GM19023 (cell line): ENCODE results near the gene IPO11.
"Not testable (repeated sequence)": the region's sequence is repeated elsewhere in the genome, so short reads cannot be mapped to it uniquely, and the experiment has no call there.

Experiments
- ATAC-seq: cut with Tn5 transposase; IDR thresholded peaks from one replicate; pipeline ENCODE4 v1.9.1; 2021; ENCODE audit warnings: mild to moderate bottlenecking, moderate library complexity; ENCODE audit not compliant: unreplicated experiment

Gene IPO11

DNA sequence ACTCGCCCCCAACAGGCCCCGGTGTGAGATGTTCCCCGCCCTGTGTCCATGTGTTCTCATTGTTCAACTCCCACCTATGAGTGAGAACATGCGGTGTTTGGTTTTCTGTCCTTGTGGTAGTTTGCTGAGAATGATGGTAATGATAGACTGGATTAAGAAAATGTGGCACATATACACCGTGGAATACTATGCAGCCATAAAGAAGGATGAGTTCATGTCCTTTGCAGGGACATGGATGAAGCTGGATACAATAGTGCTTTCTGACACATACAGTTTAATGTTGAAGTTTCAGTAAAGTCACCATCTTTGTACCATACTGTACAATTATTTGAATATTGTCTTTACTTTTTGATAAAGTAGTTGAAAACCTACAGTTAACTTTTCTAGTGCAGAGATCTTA lies 96.2 kb downstream of the IPO11 start:
- ATAC-seq: not testable (repeated sequence)

GRCh38 chr5:62509806-62510205 lies 97.2 kb downstream of the IPO11 start:
- no peak for ATAC-seq

- not testable (repeated sequence) for ATAC-seq
Observed at GRCh38 chr5:62513085-62513484, 100.5 kb downstream of the IPO11 start.

- no peak for ATAC-seq
Observed at GRCh38 chr5:62514510-62515119, 102.1 kb downstream of the IPO11 start.

- not testable (repeated sequence) for ATAC-seq
Observed at GRCh38 chr5:62520812-62521211, 108.2 kb downstream of the IPO11 start.

DNA sequence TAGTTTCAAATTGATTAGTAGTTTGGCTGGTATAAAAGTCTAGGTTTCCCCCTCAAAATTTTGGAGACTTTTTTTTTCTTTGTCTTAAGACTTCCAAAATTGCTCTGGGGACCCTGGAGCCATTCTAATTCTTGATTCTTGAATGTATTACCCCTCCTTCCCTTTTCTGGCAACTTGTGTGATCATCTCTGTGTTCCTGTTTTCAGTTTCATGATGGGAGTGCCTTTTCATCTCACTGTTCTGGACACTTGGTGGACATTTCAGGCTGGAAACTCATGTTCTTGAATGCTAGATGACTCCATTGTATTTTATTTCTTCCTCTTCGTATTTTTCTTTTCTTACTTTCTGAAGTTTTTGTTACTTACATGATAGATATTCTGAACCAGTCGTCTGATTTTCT lies 108.8 kb downstream of the IPO11 start:
- no peak for ATAC-seq

- no peak for ATAC-seq
Observed at GRCh38 chr5:62522811-62523210, 110.2 kb downstream of the IPO11 start.

DNA sequence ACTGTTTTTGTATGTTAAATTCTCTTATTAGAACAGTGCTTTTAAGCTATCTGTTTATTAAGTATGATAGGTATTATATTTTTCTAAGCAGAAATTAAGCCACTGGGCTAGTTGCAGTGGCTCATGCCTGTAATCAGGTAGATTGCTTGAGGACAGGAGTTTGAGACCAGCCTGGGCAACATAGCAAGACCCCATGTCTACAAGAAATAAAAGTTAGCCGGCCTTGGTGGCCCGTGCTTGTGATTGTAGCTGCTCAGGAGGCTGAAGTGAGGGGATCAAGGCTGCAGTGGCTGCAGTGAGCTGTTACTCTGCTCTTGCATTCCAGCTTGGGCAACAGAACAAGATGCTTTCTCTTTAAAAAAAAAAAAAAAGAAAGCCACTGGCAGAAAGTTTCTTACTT lies 121.0 kb downstream of the IPO11 start:
- ATAC-seq: no peak

GRCh38 chr5:62534461-62535236 lies 122.1 kb downstream of the IPO11 start:
- no peak for ATAC-seq

- no peak for ATAC-seq
Observed at GRCh38 chr5:62536232-62536631, 123.7 kb downstream of the IPO11 start.

DNA sequence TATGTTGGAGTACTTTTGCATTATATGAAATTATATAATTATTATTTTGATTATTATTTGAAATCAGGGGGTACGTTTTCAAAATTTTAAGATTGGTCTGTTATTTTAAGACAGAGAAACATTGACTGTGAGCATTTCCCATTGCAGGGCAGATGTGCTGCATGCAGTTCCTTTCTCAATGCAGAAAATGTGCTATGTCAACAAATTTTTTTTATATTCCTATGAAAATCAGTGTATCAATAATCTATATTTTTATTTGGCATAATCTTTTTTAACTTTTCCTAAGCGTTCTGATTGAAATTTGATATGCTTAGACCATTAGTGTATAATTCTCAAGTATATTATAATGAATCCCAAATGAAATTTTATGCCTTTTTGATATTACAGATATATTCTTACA lies 124.2 kb downstream of the IPO11 start:
- ATAC-seq: no peak

DNA sequence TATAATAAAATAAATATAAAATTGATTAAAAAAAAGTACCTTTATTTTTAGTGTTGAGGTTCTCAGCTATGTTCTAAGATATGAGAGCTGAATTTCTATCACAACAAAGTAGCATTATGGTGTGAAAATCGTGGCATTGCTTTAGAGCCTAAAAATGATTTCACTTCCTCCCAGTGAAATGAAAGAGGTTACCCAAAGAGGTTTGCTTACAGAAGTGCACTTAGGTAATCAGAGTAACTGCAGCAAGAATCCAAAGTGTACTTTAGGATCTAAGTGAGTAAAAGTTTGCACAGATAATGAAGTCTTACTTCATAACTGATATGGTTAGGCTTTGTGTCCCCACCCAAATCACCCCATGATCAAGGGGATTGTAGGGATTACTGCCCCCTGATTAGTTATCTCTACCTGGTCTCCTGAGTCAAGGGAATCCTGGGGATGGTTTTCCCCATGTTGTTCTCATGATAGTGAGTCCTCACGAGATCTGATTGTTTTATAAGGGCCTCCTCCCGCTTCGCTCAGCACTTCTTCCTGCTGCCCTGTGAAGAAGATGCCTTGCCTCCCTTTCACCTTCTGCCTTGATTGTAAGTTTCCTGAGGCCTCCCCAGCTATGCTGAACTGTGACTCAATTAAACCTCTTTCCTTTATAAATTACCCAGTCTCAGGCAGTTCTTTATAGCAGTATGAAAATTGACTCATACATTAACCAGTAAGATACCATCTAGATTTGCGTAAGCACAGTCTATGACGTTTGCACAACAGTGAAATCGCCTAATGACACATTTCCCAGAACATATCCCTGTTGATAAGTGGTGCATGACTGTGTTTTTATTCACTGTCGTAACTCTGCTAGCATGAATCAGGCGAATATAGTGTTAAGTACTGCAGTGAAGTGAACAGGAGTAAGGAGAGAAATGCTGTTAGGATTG lies 125.7 kb downstream of the IPO11 start:
- ATAC-seq: no peak

- ATAC-seq: no peak
Observed at GRCh38 chr5:62542720-62543119, 130.2 kb downstream of the IPO11 start.

DNA sequence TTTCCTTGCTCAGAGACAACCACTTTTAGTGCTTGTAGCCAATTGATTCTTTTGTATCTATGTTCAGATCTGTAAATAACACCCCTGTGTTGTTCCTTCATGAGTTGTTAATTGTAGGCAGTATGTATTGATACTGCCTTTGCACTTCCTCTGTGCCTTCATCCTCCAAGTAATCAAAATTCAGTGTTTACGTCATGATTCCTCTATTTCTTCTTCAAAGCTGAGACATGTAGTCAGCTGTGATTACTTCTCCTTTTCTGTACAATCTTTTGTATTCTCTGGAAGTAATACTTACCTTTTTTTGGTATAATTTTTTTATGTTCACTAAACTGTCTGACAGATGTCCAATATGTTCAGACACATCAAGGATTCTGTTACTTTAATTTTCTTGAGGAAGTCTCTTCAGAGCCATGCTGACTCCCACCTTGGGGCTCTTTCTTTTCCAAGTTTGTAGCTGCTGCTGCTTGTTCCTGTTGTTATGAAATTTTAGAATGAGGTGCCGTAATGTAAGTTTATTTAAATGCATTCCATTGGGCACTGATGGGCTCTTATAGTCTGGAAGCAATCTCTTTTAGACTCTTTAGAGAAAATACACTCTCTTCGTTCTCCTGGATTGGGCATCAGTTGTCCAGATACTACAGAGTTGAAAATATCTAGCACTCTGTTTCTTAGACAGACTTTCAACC lies 135.5 kb downstream of the IPO11 start:
- no peak for ATAC-seq

DNA sequence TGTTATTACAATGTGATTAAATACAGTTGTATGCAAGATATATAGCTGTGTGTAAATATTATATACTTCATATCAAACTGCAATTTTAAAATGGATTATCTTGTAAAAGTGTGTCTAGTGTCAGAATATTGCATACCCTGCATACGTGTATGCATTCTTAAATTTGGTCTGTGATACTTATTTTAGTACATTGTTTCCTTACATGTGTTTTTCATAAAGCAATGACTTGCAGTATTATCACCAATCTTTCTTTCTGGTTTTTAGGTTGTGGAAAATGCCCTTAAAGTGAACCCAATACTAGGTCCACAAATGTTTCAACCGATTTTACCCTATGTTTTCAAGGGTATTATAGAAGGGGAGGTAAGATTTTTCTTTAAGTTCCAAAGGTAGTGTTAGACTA lies 137.5 kb downstream of the IPO11 start:
- ATAC-seq: no peak

DNA sequence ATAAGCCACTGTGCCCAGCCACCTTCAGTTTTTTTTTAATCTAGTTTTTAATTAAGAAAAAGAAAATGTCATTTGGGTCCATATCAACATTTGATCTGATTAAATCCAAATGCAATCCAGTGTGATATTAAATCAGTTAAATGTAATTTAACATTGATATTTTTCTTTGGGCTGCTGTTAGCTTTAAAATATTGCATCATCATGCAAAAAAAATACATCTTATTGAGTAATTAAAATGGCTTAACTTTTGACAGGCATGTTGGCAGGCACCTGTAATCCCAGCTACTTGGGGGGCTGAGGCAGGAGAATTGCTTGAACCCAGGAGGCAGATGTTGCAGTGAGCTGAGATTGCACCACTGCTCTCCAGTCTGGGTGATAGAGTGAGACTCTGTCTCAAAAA lies 143.4 kb downstream of the IPO11 start:
- ATAC-seq: no peak

DNA sequence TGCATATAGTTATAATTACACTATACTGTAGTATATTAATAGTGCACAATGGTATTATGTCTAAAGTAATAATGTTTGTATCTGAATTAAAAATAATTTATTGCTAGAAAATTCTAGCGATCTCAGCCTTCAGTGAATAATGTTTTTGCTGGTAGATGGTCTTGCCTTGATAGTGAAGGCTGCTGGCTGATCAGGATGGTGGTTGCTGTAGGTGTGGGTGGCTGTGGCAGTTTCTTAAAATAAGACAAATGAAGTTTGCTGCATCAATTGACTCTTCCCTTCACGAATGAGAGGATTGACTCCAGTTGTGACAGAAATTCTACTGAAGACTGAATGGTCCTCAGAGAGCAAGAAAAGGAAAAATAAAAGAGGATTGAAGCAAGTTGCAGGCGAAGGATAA lies 146.4 kb downstream of the IPO11 start:
- ATAC-seq: no peak

GRCh38 chr5:62560786-62561185 lies 148.2 kb downstream of the IPO11 start:
- no peak for ATAC-seq

- ATAC-seq: no peak
Observed at GRCh38 chr5:62561896-62562295, 149.3 kb downstream of the IPO11 start.

- no peak for ATAC-seq
Observed at GRCh38 chr5:62562867-62563266, 150.3 kb downstream of the IPO11 start.

- ATAC-seq: no peak
Observed at GRCh38 chr5:62564101-62564500, 151.5 kb downstream of the IPO11 start.
